ENCODE data around the gene SOX3. TPM values are rescaled to one million over a fixed set of nuclear protein-coding genes. Genes with fewer than 3 reads are reported as not detected.

Gene SOX3
- total and polyA plus RNA-seq, 10 donors, result 0.68 TPM; not detected in 9

DNA sequence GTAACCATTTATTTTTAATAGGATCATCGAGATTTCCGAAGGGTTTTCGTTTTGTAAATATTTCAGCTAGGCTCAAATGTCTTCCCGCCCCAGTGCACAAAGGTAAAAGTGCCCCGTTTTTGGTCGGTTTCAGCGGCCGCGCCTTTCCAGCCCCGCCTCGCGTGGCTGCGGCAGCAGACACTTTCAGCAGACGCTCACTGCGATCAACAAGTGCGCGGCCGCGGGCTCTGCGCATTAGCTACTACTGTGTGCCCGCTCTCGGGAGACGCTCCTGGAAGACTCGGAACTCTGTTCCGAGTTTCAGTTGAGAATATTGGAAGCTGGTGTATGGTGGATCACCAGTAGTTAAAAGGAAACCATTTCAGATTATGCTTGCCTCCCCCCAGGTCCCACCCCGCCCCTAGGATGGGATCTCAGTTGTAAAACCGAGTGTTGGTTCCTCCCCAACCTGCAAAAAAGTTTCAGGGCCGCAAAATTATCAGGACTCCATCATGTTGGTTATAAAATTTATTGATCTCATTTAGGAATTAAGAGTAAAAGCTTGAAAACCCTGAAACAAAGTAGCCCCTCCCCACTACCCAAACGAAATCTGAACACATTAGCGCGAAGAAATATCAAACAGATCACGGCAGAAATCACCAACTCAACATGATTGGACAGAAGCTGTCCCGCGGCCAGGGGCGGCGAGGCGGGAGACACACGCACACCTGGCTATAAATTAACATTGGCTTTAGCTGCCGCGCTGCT, 2.2 kb downstream of the SOX3 start:
- TF ChIP-seq POLR2A (IDR thresholded peaks at IDR 0.05), result no peak
- TF ChIP-seq, protein P1, sequence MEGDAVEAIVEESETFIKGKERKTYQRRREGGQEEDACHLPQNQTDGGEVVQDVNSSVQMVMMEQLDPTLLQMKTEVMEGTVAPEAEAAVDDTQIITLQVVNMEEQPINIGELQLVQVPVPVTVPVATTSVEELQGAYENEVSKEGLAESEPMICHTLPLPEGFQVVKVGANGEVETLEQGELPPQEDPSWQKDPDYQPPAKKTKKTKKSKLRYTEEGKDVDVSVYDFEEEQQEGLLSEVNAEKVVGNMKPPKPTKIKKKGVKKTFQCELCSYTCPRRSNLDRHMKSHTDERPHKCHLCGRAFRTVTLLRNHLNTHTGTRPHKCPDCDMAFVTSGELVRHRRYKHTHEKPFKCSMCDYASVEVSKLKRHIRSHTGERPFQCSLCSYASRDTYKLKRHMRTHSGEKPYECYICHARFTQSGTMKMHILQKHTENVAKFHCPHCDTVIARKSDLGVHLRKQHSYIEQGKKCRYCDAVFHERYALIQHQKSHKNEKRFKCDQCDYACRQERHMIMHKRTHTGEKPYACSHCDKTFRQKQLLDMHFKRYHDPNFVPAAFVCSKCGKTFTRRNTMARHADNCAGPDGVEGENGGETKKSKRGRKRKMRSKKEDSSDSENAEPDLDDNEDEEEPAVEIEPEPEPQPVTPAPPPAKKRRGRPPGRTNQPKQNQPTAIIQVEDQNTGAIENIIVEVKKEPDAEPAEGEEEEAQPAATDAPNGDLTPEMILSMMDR (IDR thresholded peaks at IDR 0.05 in 8 of 11, conservative IDR thresholded peaks at IDR 0.05 in 3 of 11), result no peak
- no peak for TF ChIP-seq POLR2AphosphoS5 (IDR thresholded peaks at IDR 0.05)
- intact Hi-C loops (cut with DNase I; ENCODE audit: low total_unique reads), result no loop called here
- H3K9me3 ChIP-seq, result peaks cover 0 to 10% (median 0%) of the 10 kb centered on the region in 8 donors
- no peak overlapping the region for H3K27ac ChIP-seq
- no peaks in the 10 kb centered on the region for H3K36me3 ChIP-seq
- peak overlapping the region in 2 of 8 donors; percentile 32 to 60 for H3K4me3 ChIP-seq
- H3K27me3 ChIP-seq (replicated peaks in 1 of 7), result peaks cover 0 to 100% (median 72%) of the 10 kb centered on the region in 7 donors
- peaks cover 0 to 24% (median 0%) of the 10 kb centered on the region in 6 donors for H3K4me1 ChIP-seq
- 2 to 54% (median 5%) methylated on average over 13 to 40 of the region's 40 CpGs for WGBS, 5 donors
- no peak for DNase-seq

- H3K27ac ChIP-seq, result no peak overlapping the region
- TF ChIP-seq POLR2AphosphoS5 (IDR thresholded peaks at IDR 0.05), result no peak
- no peak for TF ChIP-seq POLR2A (IDR thresholded peaks at IDR 0.05)
- TF ChIP-seq, protein P1 (IDR thresholded peaks at IDR 0.05 in 8 of 11, conservative IDR thresholded peaks at IDR 0.05 in 3 of 11), result no peak
- peaks cover 0 to 94% (median 66%) of the 10 kb centered on the region in 7 donors for H3K27me3 ChIP-seq (replicated peaks in 1 of 7)
- intact Hi-C loops (cut with DNase I; ENCODE audit: low total_unique reads), result no loop called here
- WGBS, 5 donors, result 14 to 46% (median 16%) methylated on average over 14 of the region's 14 CpGs
- peaks cover 0 to 24% (median 0%) of the 10 kb centered on the region in 6 donors for H3K4me1 ChIP-seq
- no peaks in the 10 kb centered on the region for H3K36me3 ChIP-seq
- no peak overlapping the region for H3K4me3 ChIP-seq
- no peak for DNase-seq
- H3K9me3 ChIP-seq, result peaks cover 0 to 10% (median 0%) of the 10 kb centered on the region in 8 donors
These were observed 2.9 kb downstream of the SOX3 start for GRCh38 chrX:140501940-140502468.

DNA sequence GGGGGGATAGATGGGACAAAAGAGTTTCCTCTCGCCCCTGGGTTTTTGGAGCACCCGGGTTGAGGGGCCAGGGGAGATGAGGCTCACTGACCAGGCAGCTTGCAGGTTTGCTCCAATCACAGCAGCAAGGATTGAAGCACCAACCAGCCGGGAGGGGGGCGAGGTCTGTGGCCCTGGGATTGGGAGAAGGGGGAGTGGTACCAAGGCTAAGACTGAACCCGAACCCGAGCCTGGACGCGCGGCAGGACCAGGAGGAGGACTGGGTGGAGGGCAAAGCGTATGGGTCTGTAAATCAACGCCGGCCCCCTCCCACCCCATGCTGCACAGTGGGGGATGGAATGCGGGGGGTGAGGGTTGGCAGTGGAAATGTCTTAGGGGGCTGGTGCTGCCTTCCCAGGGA, 3.5 kb downstream of the SOX3 start:
- DNase-seq, result no peak
- 1 to 45% (median 9%) methylated on average over 11 to 13 of the region's 13 CpGs for WGBS, 5 donors
- Histone ChIP-seq H3K4me1 (peaks cover 0 to 24% (median 0%) of the 10 kb centered on the region in 6 donors), H3K27me3 (replicated peaks in 1 of 7) (peaks cover 0 to 87% (median 60%) of the 10 kb centered on the region in 7 donors), H3K27ac (no peak overlapping the region), H3K9me3 (peaks cover 0 to 10% (median 0%) of the 10 kb centered on the region in 8 donors), H3K36me3 (no peaks in the 10 kb centered on the region), H3K4me3 (no peak overlapping the region)
- TF ChIP-seq, protein P1 (IDR thresholded peaks at IDR 0.05 in 8 of 11, conservative IDR thresholded peaks at IDR 0.05 in 3 of 11), result no peak
- TF ChIP-seq POLR2AphosphoS5 (IDR thresholded peaks at IDR 0.05), result no peak
- TF ChIP-seq POLR2A (IDR thresholded peaks at IDR 0.05), result no peak
- intact Hi-C loops (cut with DNase I; ENCODE audit: low total_unique reads), result no loop called here

DNA sequence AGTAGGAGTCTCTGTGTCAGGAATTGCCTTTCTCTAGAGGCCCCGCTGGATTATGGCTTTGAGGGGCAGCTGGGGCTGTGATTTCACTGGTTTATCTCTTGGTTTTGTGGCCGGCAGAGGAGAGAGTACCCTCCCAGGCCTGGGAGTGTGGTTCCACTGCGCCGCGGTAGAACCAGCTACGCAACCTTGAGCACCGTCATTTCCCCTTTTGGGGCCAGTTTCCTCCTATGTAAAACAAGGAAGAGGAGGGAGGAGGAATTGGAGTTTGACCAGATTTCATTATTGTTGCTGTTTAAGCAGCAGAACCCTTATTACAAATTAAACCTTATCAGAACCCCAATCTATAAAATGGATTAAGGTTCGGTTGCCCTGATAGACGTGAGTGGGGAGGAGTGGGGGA, 4.4 kb downstream of the SOX3 start:
- WGBS, 5 donors, result 3 to 21% (median 8%) methylated on average over 5 to 9 of the region's 9 CpGs
- Histone ChIP-seq H3K4me1 (peaks cover 0 to 21% (median 0%) of the 10 kb centered on the region in 6 donors), H3K27ac (no peak overlapping the region), H3K9me3 (peaks cover 0 to 10% (median 0%) of the 10 kb centered on the region in 8 donors), H3K36me3 (no peaks in the 10 kb centered on the region), H3K27me3 (replicated peaks in 1 of 7) (peaks cover 0 to 78% (median 52%) of the 10 kb centered on the region in 7 donors), H3K4me3 (no peak overlapping the region)
- TF ChIP-seq POLR2A (IDR thresholded peaks at IDR 0.05), result no peak
- TF ChIP-seq, protein P1 (IDR thresholded peaks at IDR 0.05 in 8 of 11, conservative IDR thresholded peaks at IDR 0.05 in 3 of 11), result no peak
- no peak for TF ChIP-seq POLR2AphosphoS5 (IDR thresholded peaks at IDR 0.05)
- DNase-seq, result no peak
- intact Hi-C loops (cut with DNase I; ENCODE audit: low total_unique reads), result no loop called here
